Stimulated activated CD8-positive, alpha-beta memory T cell treated with anti-CD3 and anti-CD28 coated beads, Interleukin-2, amount 100 ng/mL, for 48 hours (primary cell): ENCODE data around the gene PTK6.

ENCODE experiments used
- DNase-seq, 2 donors: peaks; one replicate each; pipeline ENCODE4 v3.0.0-alpha.2; 2020; ENCODE audit warnings: low read depth in 2 of 2

PTK6 gene

GRCh38 chr20:63568986-63569949, 32.1 kb upstream of the PTK6 start:
- no peak for DNase-seq

GRCh38 chr20:63568170-63568981, 31.2 kb upstream of the PTK6 start:
- DNase-seq: no peak

- peak; percentile 39 to 46 for DNase-seq
Measured at GRCh38 chr20:63567386-63568169, 30.4 kb upstream of the PTK6 start.

- DNase-seq: no peak
Measured at GRCh38 chr20:63567136-63567385, 29.9 kb upstream of the PTK6 start.

GRCh38 chr20:63566395-63567135, 29.4 kb upstream of the PTK6 start:
- DNase-seq: no peak

- DNase-seq: no peak
Measured at GRCh38 chr20:63565699-63566335, 28.6 kb upstream of the PTK6 start.

GRCh38 chr20:63565021-63565698, 28.0 kb upstream of the PTK6 start:
- no peak for DNase-seq

- DNase-seq: no peak
Measured at GRCh38 chr20:63564036-63564810, 27.0 kb upstream of the PTK6 start.

GRCh38 chr20:63563225-63563935, 26.2 kb upstream of the PTK6 start:
- DNase-seq: no peak

GRCh38 chr20:63562461-63563224, 25.5 kb upstream of the PTK6 start:
- no peak for DNase-seq

- DNase-seq: no peak
Measured at GRCh38 chr20:63561624-63562396, 24.6 kb upstream of the PTK6 start.

GRCh38 chr20:63560856-63561609, 23.9 kb upstream of the PTK6 start:
- no peak for DNase-seq

- DNase-seq: no peak
Measured at GRCh38 chr20:63560333-63560805, 23.2 kb upstream of the PTK6 start.

GRCh38 chr20:63559485-63560332, 22.5 kb upstream of the PTK6 start:
- peak in 1 of 2 donors; percentile 40 for DNase-seq

- DNase-seq: no peak
Measured at GRCh38 chr20:63558804-63559484, 21.8 kb upstream of the PTK6 start.
